HCT116 (cell line): Measurements from ENCODE around the gene GSTM5. TPM values are rescaled to one million over a fixed set of nuclear protein-coding genes. Genes with fewer than 3 reads are reported as not detected.

Experiments
- ATAC-seq: fragments of 200-7000 bp; cut with Tn5 transposase; 2 replicates; pipeline ENCODE4 v1.9.1; 2020; ENCODE audit warnings: mild to moderate bottlenecking, moderate library complexity
- BruUV-seq: library from RNA; stranded (reverse); fragments of 400-500 nt; replicated peaks from 2 replicates; lab custom pipeline; 2021; lab: Mats Ljungman, UMichigan
- CTCF ChIA-PET: fragments of 300-600 bp; sonication (Branson Sonifier 250); formaldehyde crosslinking; loops from one replicate; lab custom pipeline; 2021; ENCODE audit warnings: antibody characterized with exemption; lab: Charles Lee
- POLR2A ChIA-PET: fragments of 300-600, 350-600 bp; sonication (Branson Sonifier 250); formaldehyde crosslinking; loops from one replicate; lab custom pipeline; 2021; ENCODE audit warnings: antibody characterized with exemption; lab: Charles Lee
- RAD21 ChIA-PET, 2 experiments: fragments of 300-600 bp; sonication (Branson Sonifier 250); formaldehyde crosslinking; loops; one replicate each; lab custom pipeline; 2023; ENCODE audit warnings: low total read pairs in 2 of 2; ENCODE audit not compliant: uncharacterized antibody in 2 of 2, unreplicated experiment in 2 of 2, low non-redundant PET in 1 of 2; lab: Charles Lee
- DNase-seq: peaks from one replicate; pipeline ENCODE4 v3.0.0-alpha.2; 2010; ENCODE audit warnings: low read depth, low spot score
- H2AFZ ChIP-seq: fragments of 200-600 bp; shearing (Covaris generic), sonication (generic); 2 replicates; pipeline ENCODE4 v1.6.1; 2017; ENCODE audit warnings: low read depth, mixed run types, mixed read lengths, antibody characterized with exemption, low read length; ENCODE audit not compliant: poor library complexity, severe bottlenecking
- H3K27ac ChIP-seq: 2 replicates; pipeline ENCODE4 v1.5.1; 2012; ENCODE audit warnings: low read depth, low read length
- H3K27me3 ChIP-seq: fragments of 200-600 bp; sonication (generic); 2 replicates; pipeline ENCODE4 v1.6.1; 2016; ENCODE audit warnings: mixed run types, low read length, mixed read lengths; ENCODE audit not compliant: insufficient read depth
- H3K36me3 ChIP-seq, 2 experiments: fragments of 200-500 bp in 1 of 2; fragments of 200-600 bp in 1 of 2; sonication (Bioruptor generic) in 1 of 2; sonication (generic) in 1 of 2; 2 replicates each; pipeline versions ENCODE4 v1.5.1 to v1.6.1; 2014 to 2016; ENCODE audit warnings: low read length in 2 of 2, inconsistent platforms in 1 of 2, mixed read lengths in 1 of 2, mixed run types in 1 of 2; ENCODE audit not compliant: insufficient read depth in 2 of 2, control insufficient read depth in 1 of 2
- H3K4me1 ChIP-seq, 2 experiments: fragments of 200-600 bp in 1 of 2; sonication (generic) in 1 of 2; 2 replicates each; pipeline versions ENCODE4 v1.5.1 to v1.6.1; 2012 to 2017; ENCODE audit warnings: low read length in 2 of 2, inconsistent platforms in 1 of 2, mild to moderate bottlenecking in 1 of 2, mixed read lengths in 1 of 2, mixed run types in 1 of 2, moderate library complexity in 1 of 2; ENCODE audit not compliant: insufficient read depth in 2 of 2, control insufficient read depth in 1 of 2
- H3K4me2 ChIP-seq: fragments of 200-600 bp; sonication (generic); 2 replicates; pipeline ENCODE4 v1.6.1; 2017; ENCODE audit warnings: mixed run types, low read length, mixed read lengths
- H3K4me3 ChIP-seq, 2 experiments: fragments of 200-600 bp in 1 of 2; sonication (generic) in 1 of 2; replicated peaks in 1 of 2; 2 replicates each; pipeline ENCODE4 v1.5.1; 2011 to 2016; ENCODE audit warnings: low read length in 2 of 2, control low read depth in 1 of 2, low read depth in 1 of 2, mild to moderate bottlenecking in 1 of 2, mixed read lengths in 1 of 2, mixed run types in 1 of 2
- H3K79me2 ChIP-seq: fragments of 200-600 bp; sonication (generic); 2 replicates; pipeline ENCODE4 v1.6.1; 2017; ENCODE audit warnings: mild to moderate bottlenecking, mixed run types, low read length, moderate library complexity, mixed read lengths; ENCODE audit not compliant: insufficient read depth
- H3K9ac ChIP-seq: fragments of 200-600 bp; sonication (generic); 2 replicates; pipeline ENCODE4 v1.6.1; 2016; ENCODE audit warnings: low read length, mixed read lengths
- H3K9me2 ChIP-seq: fragments of 200-600 bp; sonication (generic), shearing (Covaris generic); 2 replicates; pipeline ENCODE4 v1.6.1; 2017; ENCODE audit warnings: mixed run types, mild to moderate bottlenecking, moderate library complexity; ENCODE audit not compliant: insufficient read depth
- H3K9me3 ChIP-seq, 2 experiments: fragments of 200-500 bp in 1 of 2; fragments of 200-600 bp in 1 of 2; sonication (Bioruptor generic) in 1 of 2; sonication (generic) in 1 of 2; 2 replicates each; pipeline ENCODE4 v1.6.1; 2014 to 2017; ENCODE audit warnings: low read length in 2 of 2, mixed read lengths in 2 of 2, inconsistent platforms in 1 of 2, low read depth in 1 of 2, mild to moderate bottlenecking in 1 of 2, mixed run types in 1 of 2, moderate library complexity in 1 of 2; ENCODE audit not compliant: control insufficient read depth in 1 of 2, insufficient read depth in 1 of 2
- H4K20me1 ChIP-seq: fragments of 200-600 bp; sonication (generic), shearing (Covaris generic); 2 replicates; pipeline ENCODE4 v1.6.1; 2017; ENCODE audit warnings: mixed run types, mild to moderate bottlenecking, moderate library complexity; ENCODE audit not compliant: insufficient read depth
- ATF3 ChIP-seq: IDR thresholded peaks from 2 replicates; pipeline ENCODE4 v1.6.1; 2012
- CEBPB ChIP-seq: IDR thresholded peaks from 2 replicates; pipeline ENCODE4 v1.6.1; 2012; ENCODE audit warnings: low read depth
- CTCF ChIP-seq, 3 experiments: fragments of 200-600 bp in 1 of 3; sonication (generic) in 1 of 3; IDR thresholded peaks in 2 of 3; conservative IDR thresholded peaks in 1 of 3; 2 replicates each; pipeline ENCODE4 v1.5.1; 2012 to 2017; ENCODE audit warnings: low read depth in 2 of 3, low read length in 2 of 3, antibody characterized with exemption in 1 of 3, borderline replicate concordance in 1 of 3, control low read depth in 1 of 3, mild to moderate bottlenecking in 1 of 3, mixed read lengths in 1 of 3, mixed run types in 1 of 3, moderate library complexity in 1 of 3; ENCODE audit not compliant: insufficient read depth in 1 of 3
- ELF1 ChIP-seq: IDR thresholded peaks from 2 replicates; pipeline ENCODE4 v1.6.1; 2012; ENCODE audit warnings: low read depth, borderline replicate concordance
- EZH2 ChIP-seq: fragments of 200-600 bp; sonication (generic); IDR thresholded peaks from 2 replicates; pipeline ENCODE4 v1.6.1; 2017; ENCODE audit warnings: antibody characterized with exemption, mixed run types
- SP1 ChIP-seq: IDR thresholded peaks from 2 replicates; pipeline ENCODE4 v1.6.1; 2012; ENCODE audit warnings: low read depth
- SRF ChIP-seq: IDR thresholded peaks from 2 replicates; pipeline ENCODE4 v1.6.1; 2012; ENCODE audit warnings: low read depth
- ZBTB33 ChIP-seq: IDR thresholded peaks from 2 replicates; pipeline ENCODE4 v1.6.1; 2011; ENCODE audit warnings: mild to moderate bottlenecking, low read length, moderate library complexity; ENCODE audit not compliant: insufficient replicate concordance; ENCODE audit errors: extremely low read depth
- intact Hi-C: fragments of 100-400 bp; cut with micrococcal nuclease; formaldehyde crosslinking; loops from 2 replicates; pipeline ENCODE4 v1.10.0; 2022
- total RNA-seq: library from RNA; stranded (reverse); gene quantifications from one replicate; pipeline ENCODE4 v1.2.1, GENCODE V29; 2021; ENCODE audit not compliant: unreplicated experiment

Gene GSTM5
- total RNA-seq, 1 experiment from 2014 or later = not detected

- Histone ChIP-seq H2AFZ (no peak overlapping the region), H3K27me3 (no peaks in the 10 kb centered on the region), H3K9ac (no peak overlapping the region), H3K9me3 (no peaks in the 10 kb centered on the region), H3K79me2 (no peaks in the 10 kb centered on the region), H3K9me2 (no peaks in the 10 kb centered on the region), H3K4me2 (no peak overlapping the region), H3K36me3 (no peaks in the 10 kb centered on the region), H3K4me3 (no peak overlapping the region), H4K20me1 (no peaks in the 10 kb centered on the region), H3K4me1 (peaks cover 12 to 22% of the 10 kb centered on the region in 2 experiments), H3K27ac (no peak overlapping the region)
- TF ChIP-seq SRF (no peak), EZH2 (no peak), SP1 (no peak), ZBTB33 (no peak)
- no peak for DNase-seq
- ChIA-PET CTCF (no interaction called here), RAD21 (no interaction called here), POLR2A (no interaction called here)
- BruUV-seq = no TSS peak
- ATAC-seq = no peak
- intact Hi-C loops = no loop called here
Measured at GRCh38 chr1:109760581-109761226, 48.7 kb downstream of the GSTM5 start.

- Histone ChIP-seq H4K20me1 (no peaks in the 10 kb centered on the region), H3K9me3 (no peaks in the 10 kb centered on the region), H3K36me3 (no peaks in the 10 kb centered on the region), H3K9me2 (no peaks in the 10 kb centered on the region), H3K4me1 (peaks cover 12 to 22% of the 10 kb centered on the region in 2 experiments), H3K27ac (no peak overlapping the region), H3K4me2 (no peak overlapping the region), H3K4me3 (no peak overlapping the region), H3K79me2 (no peaks in the 10 kb centered on the region), H3K9ac (no peak overlapping the region), H2AFZ (no peak overlapping the region), H3K27me3 (no peaks in the 10 kb centered on the region)
- POLR2A ChIA-PET = no interaction called here
- intact Hi-C loops = no loop called here
- RAD21 ChIA-PET = no interaction called here
- CTCF ChIA-PET = no interaction called here
- ATAC-seq (no peak), DNase-seq (no peak)
- no TSS peak for BruUV-seq
- no peak for TF ChIP-seq ELF1
- TF ChIP-seq CTCF (IDR thresholded peaks at IDR 0.05 in 2 of 3, conservative IDR thresholded peaks at IDR 0.05 in 1 of 3; ENCODE audit: borderline replicate concordance in 1 of 3, insufficient read depth in 1 of 3, low read depth in 2 of 3, low read length in 2 of 3) = no peak
- TF ChIP-seq CEBPB = no peak
- no peak for TF ChIP-seq ATF3
Measured at GRCh38 chr1:109761227-109762038, 49.4 kb downstream of the GSTM5 start.
